Right lobe of liver (tissue), 4 donors: ENCODE measurements around the gene SLC39A1.
A peak's percentile ranks its signal among the peaks of the same experiment; 100 is the strongest.

Experiments used
- POLR2A ChIP-seq: fragments of 450-650 bp; IDR thresholded peaks from one replicate; pipeline ENCODE4 v1.6.1; 2017; ENCODE audit warnings: antibody characterized with exemption, mild to moderate bottlenecking
- TF ChIP-seq, protein P1 (sequence below), 4 donors: fragments of 200-600 bp in 3 of 4; fragments of 450-650 bp in 1 of 4; IDR thresholded peaks; one replicate each; pipeline versions ENCODE4 v1.5.1 to v1.8.0; 2016 to 2022; ENCODE audit warnings: antibody characterized with exemption in 4 of 4, mild to moderate bottlenecking in 2 of 4
- donor health status: DM: no; HTN: no; CAD: no.
- donor health status: DM: no; HTN: no; CAD: no.
- donor health status: DM: no; HTN: yes; CAD: no.

- TF ChIP-seq, protein P1, sequence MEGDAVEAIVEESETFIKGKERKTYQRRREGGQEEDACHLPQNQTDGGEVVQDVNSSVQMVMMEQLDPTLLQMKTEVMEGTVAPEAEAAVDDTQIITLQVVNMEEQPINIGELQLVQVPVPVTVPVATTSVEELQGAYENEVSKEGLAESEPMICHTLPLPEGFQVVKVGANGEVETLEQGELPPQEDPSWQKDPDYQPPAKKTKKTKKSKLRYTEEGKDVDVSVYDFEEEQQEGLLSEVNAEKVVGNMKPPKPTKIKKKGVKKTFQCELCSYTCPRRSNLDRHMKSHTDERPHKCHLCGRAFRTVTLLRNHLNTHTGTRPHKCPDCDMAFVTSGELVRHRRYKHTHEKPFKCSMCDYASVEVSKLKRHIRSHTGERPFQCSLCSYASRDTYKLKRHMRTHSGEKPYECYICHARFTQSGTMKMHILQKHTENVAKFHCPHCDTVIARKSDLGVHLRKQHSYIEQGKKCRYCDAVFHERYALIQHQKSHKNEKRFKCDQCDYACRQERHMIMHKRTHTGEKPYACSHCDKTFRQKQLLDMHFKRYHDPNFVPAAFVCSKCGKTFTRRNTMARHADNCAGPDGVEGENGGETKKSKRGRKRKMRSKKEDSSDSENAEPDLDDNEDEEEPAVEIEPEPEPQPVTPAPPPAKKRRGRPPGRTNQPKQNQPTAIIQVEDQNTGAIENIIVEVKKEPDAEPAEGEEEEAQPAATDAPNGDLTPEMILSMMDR (IDR thresholded peaks at IDR 0.05): peak in 1 of 4 donors; percentile 11
- peak; percentile 90 for TF ChIP-seq POLR2A
These were observed 14.2 kb upstream of the SLC39A1 start, which contains the start of gene JTB for GRCh38 chr1:153977250-153978240.
